GM21526 (cell line): ENCODE measurements around the gene BMP8B.

ENCODE experiments used
- ATAC-seq: cut with Tn5 transposase; IDR thresholded peaks from one replicate; pipeline ENCODE4 v1.9.1; 2021; ENCODE audit warnings: moderate library complexity; ENCODE audit not compliant: unreplicated experiment, low FRiP score

The BMP8B gene

GRCh38 chr1:39761016-39761415 lies 27.6 kb downstream of the BMP8B start:
- ATAC-seq: no peak

- no peak for ATAC-seq
Observed at GRCh38 chr1:39760074-39761008, 28.3 kb downstream of the BMP8B start.

DNA sequence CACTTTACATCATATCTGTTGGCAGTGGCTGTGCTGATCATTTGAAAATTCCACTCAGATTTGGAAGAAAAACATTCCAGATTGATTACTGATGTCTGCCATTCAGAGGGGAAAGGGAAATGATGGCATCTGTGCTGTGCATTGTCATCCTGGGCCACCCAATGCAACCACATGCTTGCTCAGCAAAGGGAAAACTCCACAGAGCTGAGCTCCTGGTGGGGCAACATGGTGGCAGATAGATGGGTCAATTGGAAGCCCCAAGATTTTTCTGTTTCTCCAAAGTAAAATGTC lies 29.3 kb downstream of the BMP8B start:
- ATAC-seq: no peak

DNA sequence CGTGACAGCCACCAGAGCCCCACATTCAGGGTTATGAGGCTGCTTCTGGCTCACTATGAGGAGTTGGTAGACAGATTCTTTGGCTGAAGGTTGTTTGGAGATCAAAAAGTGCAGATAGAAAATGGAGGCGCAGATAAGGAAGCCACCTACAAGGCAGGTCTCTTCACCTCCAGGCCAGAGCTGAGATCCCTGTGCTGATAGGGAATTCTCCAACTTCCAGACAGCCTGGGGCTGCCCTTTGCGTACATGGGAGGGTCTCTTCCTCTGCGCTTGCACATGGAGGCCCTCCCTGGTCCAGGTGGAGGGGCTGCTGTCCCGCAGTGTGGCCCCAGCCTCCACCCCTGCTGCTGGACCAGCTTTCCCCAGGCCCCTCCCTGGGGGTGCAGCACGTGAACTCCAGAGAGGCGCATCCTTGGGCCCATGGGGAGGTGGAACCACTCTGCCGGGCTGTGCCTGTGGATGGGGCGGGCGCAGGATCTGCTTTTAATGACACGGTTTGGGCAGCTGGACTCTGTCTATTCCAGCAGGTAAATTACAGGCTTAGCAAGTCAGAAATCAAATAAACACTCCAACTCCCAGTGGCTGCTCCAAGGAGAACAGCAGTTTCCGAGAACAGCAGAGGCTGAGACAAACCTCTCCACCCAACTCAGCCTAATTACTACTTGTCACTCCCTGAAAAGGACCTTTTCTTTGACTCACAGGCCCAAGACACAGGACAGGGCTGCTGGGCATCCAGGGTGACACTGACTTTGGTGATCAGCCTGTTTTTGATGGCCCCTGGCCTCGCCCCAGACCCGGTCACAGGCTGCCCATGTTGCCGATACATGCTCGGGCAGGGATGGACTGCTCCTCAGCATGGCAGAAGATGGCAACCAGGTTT lies 29.9 kb downstream of the BMP8B start:
- ATAC-seq: no peak

GRCh38 chr1:39757501-39757900 lies 31.2 kb downstream of the BMP8B start:
- ATAC-seq: no peak

GRCh38 chr1:39755965-39756659 lies 32.6 kb downstream of the BMP8B start:
- ATAC-seq: no peak

DNA sequence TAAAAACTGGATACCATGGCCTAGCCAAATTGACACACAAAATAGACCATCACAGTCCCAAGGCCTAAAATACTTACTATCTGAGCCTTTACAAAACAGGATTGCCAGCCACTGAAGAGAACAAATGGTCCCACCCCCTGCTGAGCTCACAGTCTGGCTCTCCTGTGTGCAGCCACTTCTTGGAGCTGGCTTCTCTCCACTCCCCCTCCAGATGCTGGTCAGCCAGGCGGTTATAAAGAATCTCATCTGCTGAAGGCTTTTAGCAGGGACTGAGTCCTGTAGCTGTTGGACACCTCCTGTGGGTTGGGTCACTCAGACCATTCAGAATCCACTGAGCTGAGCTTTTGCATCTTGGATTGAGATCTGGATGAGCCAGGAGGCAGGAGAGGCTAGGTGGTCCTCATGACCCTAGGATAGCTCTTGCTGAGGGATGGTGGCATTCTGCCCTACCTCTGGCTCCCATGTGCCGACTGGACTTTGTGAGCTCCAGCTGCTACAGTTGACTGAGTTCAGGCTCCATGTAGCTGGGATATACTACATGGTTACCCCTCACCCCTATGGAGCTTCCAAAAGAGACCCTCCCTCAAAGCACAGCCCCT lies 33.7 kb downstream of the BMP8B start:
- ATAC-seq: no peak

GRCh38 chr1:39754026-39754570 lies 34.6 kb downstream of the BMP8B start:
- ATAC-seq: no peak

- no peak for ATAC-seq
Observed at GRCh38 chr1:39753132-39754025, 35.3 kb downstream of the BMP8B start.

DNA sequence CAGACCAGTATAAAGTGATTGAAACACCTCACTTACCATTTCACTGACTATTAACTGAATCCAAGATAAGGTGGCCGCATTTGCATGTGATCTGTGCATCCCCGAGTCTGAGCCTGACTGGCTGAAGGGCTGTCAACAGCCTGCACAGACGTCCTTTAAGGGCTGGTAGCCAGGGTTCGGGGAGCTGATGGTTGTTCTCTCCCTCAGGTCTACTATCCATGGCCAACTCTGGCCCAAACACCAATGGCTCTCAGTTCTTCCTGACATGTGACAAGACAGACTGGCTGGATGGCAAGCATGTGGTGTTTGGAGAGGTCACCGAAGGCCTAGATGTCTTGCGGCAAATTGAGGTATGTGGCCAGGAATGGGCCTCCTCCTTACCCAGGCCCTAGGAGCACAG lies 36.0 kb downstream of the BMP8B start:
- ATAC-seq: no peak

DNA sequence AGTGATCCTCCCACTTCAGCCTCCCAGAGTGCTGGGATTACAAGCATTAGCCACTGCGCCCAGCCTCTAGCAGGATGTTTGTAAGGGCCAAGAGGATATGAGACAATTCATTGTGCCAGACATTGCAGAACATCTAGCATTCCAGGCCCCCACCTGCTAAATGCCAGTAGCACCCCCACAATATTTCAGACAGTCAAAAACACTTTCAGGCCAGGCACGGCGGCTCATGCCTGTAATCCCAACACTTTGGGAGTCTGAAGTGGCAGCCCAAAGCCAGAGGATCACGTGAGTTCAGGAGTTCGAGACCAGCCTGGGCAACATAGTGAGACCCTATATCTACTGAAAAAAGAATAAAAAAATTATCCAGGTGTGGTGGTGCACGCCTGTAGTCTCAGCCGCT lies 37.1 kb downstream of the BMP8B start:
- ATAC-seq: no peak

DNA sequence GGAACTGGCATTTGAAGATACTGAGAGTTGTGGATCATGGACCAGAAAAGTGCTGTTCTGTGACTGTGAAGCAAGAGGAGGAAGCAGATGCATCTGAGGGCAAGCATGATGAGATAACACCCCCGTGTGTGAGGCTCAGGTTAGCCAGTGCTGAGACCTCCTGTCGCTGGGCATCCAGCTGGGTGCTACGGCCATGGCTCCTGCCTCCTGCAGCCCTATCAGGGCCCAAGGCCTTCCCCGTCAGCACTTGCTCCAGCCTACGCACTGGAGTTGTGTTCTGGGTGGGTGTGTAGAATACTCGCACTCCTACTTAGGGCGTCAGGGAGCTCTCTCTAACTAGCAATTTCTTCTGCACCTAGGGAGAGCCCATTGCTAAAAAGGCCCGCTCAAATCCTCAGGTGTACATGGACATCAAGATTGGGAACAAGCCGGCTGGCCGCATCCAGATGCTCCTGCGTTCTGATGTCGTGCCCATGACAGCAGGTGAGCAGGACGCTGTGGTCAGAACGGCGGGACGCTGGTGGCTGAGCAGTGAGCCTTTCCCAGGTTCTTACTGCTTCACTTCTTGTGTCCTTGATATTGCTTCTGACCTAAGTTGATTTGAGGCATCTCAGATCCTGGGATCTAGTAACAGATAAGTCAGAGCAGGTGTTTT lies 43.5 kb downstream of the BMP8B start:
- no peak for ATAC-seq

GRCh38 chr1:39738622-39739366 lies 49.9 kb downstream of the BMP8B start, which contains the start of gene PPIE:
Gene PPIE (plus strand): TSS chr1:39738882. CDS start chr1:39738901, 19 bp downstream.
- peak; percentile 76 for ATAC-seq

DNA sequence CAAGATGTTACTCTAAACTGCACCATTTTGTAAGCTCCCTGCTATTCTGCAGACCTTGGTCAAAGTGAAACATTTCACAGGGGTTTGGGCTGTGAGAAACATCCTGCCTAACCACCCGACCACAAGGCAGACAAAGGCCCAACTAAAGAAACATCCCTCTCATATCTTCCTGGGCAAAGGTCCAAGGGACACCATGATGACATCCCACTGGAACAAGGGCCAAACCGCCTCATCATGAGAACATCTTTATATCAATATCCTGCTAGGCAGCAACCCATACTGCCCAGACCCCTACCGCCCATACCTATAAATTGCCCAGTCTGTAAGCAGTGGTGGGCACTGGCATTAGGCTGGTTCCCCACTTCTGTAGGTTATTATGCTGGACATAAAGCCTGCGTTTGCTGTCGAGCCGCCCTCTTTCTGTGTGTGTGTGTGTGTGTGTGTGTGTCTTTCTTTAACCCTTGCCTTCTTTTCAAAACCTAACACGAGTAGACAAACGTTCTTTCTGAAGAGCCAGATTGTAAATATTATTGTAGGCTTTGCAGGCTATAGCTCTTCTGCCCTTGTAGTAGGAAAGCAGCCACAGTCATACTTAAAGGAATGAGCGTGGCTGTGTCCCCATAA lies 51.0 kb downstream of the BMP8B start:
- ATAC-seq: no peak

GRCh38 chr1:39735731-39736130 lies 52.9 kb downstream of the BMP8B start:
- no peak for ATAC-seq

DNA sequence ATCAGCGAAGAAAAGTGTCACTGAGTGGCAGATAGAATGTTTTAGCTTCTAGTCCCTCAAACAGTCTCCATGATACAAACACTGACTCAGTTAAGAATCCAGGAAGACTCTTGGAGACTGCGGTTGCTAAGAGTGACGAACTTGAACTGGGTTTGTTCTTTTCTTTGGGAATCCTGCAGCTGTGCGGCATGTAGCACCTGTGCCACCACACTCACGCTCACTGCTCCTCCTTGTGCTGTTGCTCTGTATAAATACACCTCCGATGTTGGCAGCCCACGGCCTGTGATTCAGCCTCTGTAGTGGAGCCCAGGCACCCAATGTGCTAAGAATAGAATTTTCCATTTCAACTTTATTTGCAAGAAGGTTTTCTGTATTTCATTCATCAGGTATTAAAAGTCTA lies 55.5 kb downstream of the BMP8B start:
- no peak for ATAC-seq

DNA sequence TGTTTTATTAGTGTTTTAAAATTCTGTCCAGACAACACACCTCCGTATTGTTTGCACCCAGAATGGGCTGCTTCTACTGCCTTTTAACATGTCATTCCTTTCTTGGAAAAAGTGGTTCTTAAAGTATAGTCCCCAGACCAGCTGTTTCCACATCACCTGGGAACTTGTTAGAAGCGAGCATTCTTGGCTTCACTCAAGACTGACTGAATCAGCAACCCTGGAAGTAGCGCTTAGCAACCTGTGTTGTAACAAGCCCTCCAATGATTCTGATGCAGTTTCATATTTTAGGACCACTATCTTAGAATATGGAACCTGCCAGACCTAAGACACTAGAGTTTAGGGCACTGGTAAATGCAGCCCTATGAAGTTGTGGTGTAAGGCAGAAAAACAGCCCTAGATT lies 55.9 kb downstream of the BMP8B start:
- no peak for ATAC-seq

GRCh38 chr1:39729842-39730241 lies 58.8 kb downstream of the BMP8B start:
- ATAC-seq: no peak
